Stimulated activated CD8-positive, alpha-beta memory T cell treated with anti-CD3 and anti-CD28 coated beads, Interleukin-12 subunit alpha, Interleukin-12 subunit beta, amount 100 ng/mL, for 24 hours (primary cell): ENCODE data around the gene IPCEF1.

ENCODE experiments used
- DNase-seq: peaks from one replicate; pipeline ENCODE4 v3.0.0-alpha.2; 2020; ENCODE audit errors: extremely low read depth

IPCEF1 gene

GRCh38 chr6:154292855-154293519 is 63.6 kb downstream of the IPCEF1 start:
- DNase-seq: no peak

DNA sequence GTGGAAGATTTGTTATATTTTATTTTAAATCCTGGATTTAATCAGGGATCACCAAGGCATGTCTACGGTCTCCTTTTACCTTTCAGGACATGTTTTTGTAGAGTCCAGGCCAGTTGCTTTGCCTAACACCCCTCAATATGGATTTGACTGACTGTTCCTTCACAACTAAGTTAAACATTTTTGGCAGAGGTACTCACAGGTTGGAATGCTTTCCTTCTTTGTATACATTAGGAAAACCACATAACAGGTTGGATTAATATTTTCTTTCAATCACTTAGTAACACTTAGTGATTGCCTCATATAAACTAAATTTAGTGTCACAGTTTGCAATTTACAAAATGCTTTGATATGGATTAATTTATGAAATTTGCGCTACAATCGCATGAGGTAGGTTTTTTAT is 64.5 kb downstream of the IPCEF1 start:
- DNase-seq: no peak

DNA sequence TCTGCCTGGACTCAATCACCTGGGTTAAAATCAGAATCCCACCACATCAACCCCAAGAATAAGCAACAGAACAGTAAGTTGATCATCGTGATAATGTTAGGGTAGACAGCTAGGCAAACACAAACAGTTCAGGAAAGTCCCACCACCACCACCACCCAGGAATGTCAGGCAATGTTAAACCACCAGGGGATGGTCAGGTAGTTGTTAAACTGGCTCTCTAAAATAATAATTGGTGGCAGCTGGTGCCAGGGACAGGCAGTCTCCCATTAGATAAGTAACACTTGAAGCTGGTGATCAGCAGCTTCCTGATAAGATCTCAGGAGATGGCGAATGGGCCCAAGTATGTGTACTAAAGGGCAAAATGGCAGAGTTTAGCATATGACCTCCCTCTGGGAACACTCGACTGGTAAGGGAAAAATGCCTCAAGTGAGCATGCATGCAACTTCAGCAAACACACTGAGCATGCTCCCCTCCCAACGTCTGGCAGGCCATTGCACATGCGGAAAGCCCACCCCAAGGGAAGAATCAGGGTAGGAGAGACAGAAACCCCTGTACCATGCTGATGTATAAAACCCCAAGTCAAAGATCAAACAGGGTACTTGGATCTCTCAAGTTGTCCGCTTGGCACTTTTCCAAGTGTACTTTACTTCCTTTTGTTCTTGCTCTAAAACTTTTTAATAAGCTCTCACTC is 66.6 kb downstream of the IPCEF1 start:
- no peak for DNase-seq

GRCh38 chr6:154285826-154286225 is 70.8 kb downstream of the IPCEF1 start:
- DNase-seq: no peak

- no peak for DNase-seq
These were observed 72.2 kb downstream of the IPCEF1 start for GRCh38 chr6:154284313-154284853.

DNA sequence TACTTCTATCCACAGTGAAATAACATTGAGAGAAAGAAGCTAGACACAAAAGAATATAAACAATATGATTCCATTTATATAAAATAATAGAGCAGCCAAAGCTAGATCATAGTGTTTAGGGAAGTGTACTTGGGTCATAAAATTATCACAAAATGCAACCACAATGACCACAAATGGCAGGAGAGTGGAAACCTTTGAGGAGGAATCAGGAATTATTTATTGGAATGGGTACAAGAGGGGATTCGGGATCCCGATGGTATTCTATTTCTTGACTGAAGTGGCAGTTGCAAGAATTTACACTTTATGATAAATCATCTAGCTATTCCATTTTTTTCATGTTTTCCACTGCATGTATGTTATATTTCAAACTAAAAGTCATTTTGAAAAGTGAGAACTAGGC is 76.1 kb downstream of the IPCEF1 start:
- no peak for DNase-seq

GRCh38 chr6:154277629-154278017 is 79.0 kb downstream of the IPCEF1 start:
- no peak for DNase-seq

GRCh38 chr6:154276810-154277628 is 79.6 kb downstream of the IPCEF1 start:
- no peak for DNase-seq

GRCh38 chr6:154274168-154274567 is 82.4 kb downstream of the IPCEF1 start:
- DNase-seq: no peak

DNA sequence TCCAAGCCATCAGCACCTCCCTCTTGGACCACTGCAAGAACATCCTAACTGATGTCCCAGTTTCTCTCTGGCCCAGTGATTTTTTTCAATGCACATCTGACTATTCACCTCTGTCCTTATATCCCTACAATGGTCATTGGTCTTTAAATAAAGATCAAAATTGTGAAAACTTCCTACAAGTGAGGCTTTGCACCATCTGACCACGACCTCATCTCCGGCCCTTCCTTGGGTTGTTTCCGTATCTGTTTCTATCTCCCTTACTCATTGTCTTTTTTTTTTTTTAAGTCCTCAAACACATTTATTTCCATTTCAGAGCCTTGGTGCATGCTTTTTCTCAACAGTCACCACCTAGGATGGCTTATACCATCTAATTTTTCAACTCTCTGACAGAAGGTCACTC is 88.1 kb downstream of the IPCEF1 start:
- no peak for DNase-seq

DNA sequence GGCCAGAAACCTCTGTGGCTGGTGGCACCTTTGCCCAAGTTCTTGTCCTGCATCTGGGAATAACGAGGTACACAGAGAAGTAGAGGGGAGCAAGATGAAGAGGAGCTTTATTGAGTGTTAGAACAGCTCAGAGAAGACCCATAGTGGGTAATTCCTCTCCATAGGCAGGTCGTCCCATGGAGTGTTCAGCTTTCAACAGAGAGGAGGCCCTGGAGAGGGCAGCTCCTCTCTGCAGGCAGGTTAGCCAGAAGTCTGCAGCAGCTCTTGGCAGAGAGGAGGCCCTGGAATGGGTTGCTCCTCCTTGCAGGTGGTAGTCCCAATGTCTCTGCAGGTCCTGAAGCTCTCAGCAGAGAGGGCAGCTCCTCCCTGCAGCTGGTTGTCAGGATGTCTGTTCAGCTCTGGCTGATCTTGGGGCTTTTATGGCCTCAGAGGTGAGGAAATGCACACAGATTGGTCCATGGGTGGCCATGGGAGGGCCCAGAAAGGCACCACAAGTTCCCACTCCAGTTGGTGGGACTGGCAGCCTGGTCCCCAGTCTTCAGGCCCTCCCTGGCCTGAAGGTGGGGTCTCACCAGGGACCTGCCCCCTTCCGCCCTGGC is 89.0 kb downstream of the IPCEF1 start:
- no peak for DNase-seq

DNA sequence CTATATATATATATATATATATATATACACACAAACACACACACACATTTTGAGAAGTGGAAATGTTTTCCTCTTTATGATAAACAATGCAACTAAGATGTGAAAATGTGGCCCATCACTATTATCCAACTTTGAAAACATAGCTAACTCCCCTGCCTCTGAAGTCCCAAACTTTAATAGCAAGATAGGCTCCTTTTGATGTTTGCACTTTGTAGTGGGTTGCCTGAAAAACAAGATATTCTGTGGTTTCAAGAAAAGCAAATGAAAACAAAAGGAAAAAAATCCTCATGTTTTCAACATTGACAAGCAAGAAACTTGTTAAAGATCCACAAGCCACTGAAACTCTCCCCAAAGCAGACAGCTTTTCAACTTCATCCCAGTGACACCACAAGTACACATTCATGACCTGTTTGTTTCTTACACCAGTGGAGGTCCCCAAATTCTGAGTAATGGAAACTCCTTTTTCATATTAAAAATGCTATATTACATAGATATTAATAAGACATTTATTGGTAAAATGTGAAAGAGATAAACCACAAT is 90.0 kb downstream of the IPCEF1 start:
- DNase-seq: no peak

- DNase-seq: no peak
These were observed 94.8 kb downstream of the IPCEF1 start for GRCh38 chr6:154261688-154262397.

- no peak for DNase-seq
These were observed 98.4 kb downstream of the IPCEF1 start for GRCh38 chr6:154258064-154258757.

- no peak for DNase-seq
These were observed 99.5 kb downstream of the IPCEF1 start for GRCh38 chr6:154257067-154257466.

- DNase-seq: no peak
These were observed 103.9 kb downstream of the IPCEF1 start for GRCh38 chr6:154252678-154253077.

- no peak for DNase-seq
These were observed 105.5 kb downstream of the IPCEF1 start for GRCh38 chr6:154251116-154251515.

- DNase-seq: no peak
These were observed 106.9 kb downstream of the IPCEF1 start for GRCh38 chr6:154249499-154250298.

DNA sequence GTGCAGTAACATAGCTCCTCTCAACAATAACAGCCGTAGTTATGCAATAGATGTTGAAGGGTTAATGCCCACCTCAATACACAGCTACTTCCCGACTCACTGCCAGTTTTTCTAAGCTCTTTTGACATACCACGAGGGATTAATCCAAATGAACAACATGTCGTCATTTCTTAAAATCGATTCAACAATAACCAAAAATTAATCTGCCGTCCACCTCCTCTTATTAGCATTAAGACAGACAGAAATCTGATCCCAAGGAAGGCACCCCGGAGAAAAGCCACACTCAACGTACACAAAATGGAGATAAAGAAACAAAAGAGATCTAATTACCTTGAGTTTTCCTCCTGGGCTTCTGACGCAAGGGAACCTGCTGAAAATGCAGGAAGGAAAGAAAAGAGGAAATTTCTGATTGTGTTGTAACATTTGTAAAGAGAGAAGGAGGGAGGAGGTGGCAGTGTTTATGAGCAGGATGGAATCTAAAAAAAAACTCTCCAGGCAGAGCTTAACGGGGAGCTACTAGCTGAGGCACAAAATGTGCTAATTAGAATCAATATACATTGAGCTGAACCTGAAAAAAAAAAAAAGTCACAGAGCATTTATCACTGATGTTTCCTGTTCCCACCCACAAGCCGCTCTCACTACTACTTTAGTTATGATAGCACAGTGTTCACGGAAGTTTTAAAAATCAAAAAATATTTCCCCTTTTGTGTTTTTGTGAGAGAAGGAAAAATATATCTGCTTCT is 109.3 kb downstream of the IPCEF1 start:
- DNase-seq: no peak
